ENCODE data around the gene ZFR2.
"Not testable (repeated sequence)": the region's sequence is repeated elsewhere in the genome, so short reads cannot be mapped to it uniquely, and the experiment has no call there.

Gene ZFR2

GRCh38 chr19:3770136-3770999, 98.5 kb downstream of the ZFR2 start:
- no peak for DNase-seq

DNA sequence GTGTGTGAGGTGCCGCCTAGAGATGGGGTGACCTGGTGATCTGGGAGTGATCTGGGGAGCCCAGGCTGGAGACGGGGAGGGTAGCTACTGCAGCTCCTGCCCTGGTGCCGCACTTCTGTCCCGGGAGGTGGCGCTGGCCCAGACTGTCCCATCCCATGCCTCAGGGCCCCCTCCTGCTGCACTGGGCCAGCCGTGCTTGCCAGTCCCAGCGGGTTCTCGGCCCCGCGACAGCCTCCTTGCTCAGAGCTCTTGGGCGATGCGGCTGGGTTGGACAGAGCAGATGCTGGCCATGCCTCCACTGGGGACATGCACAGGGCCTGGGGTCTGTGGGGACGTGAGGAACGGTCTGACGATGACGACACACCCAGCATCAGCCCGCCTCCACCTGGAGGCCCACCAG, 99.3 kb downstream of the ZFR2 start:
- no peak for DNase-seq

- DNase-seq: no peak
Observed at GRCh38 chr19:3768748-3769099, 100.1 kb downstream of the ZFR2 start.

DNA sequence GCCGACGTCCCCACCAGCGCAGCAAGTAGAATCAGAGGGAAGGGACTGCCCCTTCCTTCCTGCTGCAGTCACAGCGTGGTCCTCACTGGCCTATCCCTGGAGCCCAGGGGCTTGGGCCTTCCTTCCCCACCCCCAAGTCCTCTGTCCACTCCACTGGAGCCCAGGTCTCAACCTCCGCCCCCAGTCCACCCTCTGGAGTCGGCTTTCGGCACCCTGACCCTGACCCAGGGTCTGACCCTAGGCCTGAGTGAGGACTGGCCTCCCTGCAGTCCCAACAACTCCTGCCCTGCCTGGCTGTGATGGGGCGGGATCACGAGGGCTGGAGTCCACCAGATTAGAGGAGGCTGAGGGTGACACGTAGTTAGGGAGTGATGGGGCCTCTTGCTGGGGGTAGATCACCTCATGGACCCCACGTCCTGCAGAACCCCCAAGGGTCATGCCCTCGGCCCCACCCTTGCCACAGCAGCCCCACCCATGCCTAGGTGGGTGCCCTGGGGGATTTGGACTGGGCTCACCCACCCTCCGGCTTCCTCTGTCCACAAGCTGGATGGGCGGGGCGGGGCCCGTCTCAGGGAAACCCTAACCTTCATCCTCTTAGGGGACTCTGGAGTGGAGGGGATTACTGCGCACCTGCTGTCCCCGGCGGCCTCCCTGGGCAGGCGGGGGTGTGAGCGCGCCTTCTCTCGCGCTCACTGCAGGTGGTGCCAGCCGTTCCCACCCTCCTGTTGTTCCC, 100.7 kb downstream of the ZFR2 start:
- no peak for DNase-seq

DNA sequence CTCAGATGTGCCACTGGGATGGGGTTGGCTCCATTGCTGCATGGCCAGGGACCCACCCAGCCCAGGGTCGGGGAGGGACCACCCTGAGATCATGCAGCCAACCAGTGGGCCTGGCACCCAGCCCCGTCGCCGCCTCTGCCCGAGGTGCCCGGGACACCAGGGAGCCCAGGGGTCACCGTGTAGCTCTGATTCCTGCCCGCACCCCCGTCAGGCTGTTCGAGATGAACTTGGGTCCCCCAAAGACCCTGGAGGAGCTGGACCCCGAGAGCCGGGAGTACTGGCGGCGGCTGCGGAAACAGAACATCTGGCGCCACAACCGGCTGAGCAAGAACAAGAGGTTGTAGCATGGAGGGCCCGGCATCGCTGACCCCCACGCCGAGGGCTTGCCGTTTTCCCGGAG, 101.8 kb downstream of the ZFR2 start:
- DNase-seq: no peak

- no peak for DNase-seq
Observed at GRCh38 chr19:3766520-3766919, 102.3 kb downstream of the ZFR2 start.

DNA sequence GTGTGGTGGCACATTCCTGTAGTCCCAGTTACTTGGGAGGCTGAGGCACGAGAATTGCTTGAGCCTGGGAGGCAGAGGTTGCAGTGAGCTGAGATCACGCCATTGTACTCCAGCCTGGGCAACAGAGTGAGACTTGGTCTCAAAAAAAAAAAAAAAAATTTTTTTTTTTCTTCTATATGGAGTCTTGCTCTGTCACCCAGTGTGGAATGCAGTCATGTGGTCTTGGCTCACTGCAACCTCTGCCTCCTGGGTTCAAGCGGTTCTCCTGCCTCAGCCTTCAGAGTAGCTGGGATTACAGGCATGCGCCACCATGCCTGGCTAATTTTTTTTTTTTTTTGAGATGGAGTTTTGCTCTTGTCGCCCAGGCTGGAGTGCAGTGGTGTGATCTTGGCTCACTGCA, 103.1 kb downstream of the ZFR2 start:
- not testable (repeated sequence) for DNase-seq

DNA sequence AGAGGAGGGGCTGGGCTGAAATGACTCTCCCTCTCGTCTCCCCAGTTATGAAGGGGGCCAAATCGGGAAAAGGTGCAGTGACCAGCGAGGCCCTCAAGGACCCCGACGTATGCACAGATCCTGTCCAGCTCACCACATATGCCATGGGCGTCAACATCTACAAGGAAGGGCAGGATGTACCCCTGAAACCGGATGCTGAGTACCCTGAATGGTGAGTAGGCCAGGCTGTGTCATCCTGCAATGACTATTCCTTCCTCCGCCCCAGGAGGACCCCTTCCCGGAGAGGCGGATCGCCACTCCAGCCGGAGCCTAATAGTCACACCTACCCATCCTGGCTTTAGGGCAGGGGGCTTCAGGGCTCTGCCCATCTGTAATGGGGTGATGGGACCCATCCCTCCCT, 103.7 kb downstream of the ZFR2 start:
- DNase-seq: no peak

DNA sequence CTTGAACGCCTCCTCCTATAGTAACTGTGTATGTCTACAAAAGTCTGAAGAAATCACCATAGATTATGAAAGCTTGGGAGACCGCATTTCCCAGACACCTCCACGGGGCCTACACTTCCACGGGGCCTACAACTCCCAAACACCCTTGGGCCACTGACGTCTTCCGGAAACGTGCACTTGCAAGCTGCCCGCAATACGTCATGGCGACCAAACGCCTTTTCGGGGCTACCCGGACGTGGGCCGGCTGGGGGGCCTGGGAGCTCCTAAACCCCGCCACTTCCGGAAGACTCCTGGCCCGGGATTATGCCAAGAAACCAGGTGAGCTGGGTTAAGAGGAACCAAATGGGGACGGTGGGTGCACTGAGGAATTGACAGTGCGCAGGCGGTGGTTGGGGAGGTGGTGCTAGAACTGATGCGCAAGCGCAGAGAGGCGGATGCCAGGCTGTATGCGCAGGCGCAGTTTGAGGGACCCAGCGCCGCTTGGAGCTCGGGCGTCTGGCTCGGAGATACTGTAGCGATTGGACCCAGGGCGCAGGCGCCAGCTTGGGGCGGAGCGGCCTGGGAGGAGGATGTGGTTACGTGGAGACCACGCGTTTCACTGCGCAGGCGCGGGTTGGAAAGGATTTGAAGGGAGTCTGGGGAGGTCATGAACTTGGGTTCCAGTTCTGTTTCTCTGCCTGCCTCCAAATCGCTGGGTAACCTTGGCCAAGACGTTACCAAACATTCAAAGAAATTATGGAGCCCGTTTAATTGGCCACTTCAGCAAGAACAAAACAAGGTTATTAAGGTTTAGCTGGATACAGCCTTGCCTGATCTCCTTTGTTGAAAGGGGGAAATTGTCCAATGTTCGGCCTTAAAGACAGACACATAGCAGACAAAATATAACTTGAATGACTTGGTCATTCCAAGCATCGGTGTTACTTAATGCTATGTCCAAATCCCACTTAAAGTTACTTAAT, 106.1 kb downstream of the ZFR2 start, which contains the start of gene MRPL54:
Gene MRPL54 (plus strand): TSS at position 182 of the 959 bp plus-strand sequence. CDS start 19 bp downstream, at position 201.
- peak; percentile 98 for DNase-seq

DNA sequence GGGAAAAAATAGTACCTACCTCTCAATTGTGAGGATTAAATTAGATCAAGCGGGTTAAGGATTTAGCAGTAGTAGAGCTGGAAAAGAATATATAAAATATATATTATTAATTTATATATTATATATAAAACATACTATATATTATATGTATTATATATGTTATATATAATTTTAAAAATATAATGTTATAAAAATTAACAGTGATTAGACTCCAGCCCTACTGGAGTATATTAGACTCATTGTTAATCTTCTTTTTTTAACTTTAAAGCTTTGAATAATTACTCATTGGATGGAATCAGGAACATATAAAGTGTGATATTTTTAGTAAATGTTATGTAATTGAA, 106.7 kb downstream of the ZFR2 start:
- DNase-seq: no peak

DNA sequence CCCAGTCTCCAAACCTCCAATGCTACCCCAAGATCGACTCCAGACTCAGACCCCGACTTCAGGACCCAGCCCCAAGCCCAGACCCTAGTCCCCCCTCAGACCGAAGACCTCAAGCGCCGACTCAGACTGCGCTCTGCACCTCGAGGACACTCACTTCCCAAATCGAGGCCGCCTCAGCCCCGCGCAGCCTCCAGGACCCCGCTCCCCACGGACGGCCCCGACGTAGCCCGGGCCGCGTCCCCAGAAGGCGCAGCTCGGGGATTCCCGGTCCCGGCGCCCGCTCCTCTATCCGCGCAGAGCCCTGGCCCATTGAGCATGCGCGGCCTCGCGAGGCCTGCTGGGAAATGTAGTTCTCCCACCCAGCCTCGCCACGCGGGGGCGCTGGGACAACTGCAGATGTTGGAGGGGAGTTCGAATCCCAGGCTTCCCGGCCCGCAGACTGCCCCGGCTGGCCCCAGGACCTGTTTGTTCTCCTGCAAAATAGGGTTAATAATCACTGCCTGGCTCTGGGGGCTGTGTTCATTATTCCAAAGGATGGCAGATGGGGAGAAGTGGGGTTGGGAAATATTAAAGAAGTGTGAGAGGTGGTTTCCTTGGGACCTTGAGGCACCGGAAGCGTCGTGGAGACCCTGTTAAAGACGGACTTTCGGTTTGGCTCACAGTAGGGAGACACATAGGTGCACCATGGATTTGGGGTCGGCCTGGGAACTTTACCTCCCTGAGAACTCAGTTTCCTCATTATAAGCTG, 107.3 kb downstream of the ZFR2 start, which contains the start of gene APBA3:
Gene APBA3 (minus strand): TSS at position 311 of the 748 bp plus-strand sequence. CDS start 1,428 bp downstream, outside the sequence.
- peak; percentile 74 for DNase-seq

GRCh38 chr19:3760871-3761361, 107.9 kb downstream of the ZFR2 start:
- DNase-seq: no peak

DNA sequence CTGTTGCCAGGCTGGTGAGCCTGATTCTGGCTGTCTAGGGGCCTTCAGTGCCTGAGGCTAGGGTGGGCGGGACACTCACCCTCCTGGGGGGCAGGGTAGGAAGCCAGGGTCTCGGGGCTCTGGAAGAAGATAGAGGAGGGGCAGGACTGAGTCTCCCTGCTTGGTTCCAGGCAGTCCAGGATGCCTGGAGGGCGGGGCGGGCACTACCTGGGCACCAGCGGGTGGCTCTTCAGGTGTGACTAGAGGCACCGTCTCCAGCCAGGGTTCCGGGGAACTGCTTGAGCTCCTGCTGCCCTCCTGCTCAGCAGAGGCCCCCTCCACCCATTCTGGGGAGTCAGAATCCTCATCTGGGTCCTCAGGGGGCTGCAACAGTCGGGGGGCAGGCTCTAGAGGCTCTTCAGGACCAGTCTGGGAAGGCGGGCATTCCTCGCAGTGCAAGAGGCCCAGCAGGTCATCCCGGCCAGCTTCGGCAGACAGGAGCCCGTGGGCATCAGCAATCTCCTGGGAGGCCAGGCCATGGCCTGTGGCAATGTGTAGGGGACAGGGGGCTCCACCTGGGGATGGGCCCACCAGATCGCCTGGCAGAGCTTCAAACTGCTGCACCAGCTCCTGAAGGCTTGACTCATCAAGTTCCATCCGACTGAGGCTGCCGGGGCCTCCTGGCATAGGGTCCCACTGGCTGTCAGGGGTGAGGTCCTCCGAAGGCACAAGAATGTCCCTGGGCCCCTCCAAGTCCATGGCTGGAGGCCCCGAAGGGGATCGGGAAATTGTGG, 109.2 kb downstream of the ZFR2 start:
- DNase-seq: no peak

- DNase-seq: not testable (repeated sequence)
Observed at GRCh38 chr19:3758297-3758696, 110.5 kb downstream of the ZFR2 start.

- not testable (repeated sequence) for DNase-seq
Observed at GRCh38 chr19:3757705-3758104, 111.1 kb downstream of the ZFR2 start.

Data from NCI-H1105 treated with DMSO at 0.1 percent for 48 hours (cell line).